ENCODE results near the gene LCN6.

The LCN6 gene

DNA sequence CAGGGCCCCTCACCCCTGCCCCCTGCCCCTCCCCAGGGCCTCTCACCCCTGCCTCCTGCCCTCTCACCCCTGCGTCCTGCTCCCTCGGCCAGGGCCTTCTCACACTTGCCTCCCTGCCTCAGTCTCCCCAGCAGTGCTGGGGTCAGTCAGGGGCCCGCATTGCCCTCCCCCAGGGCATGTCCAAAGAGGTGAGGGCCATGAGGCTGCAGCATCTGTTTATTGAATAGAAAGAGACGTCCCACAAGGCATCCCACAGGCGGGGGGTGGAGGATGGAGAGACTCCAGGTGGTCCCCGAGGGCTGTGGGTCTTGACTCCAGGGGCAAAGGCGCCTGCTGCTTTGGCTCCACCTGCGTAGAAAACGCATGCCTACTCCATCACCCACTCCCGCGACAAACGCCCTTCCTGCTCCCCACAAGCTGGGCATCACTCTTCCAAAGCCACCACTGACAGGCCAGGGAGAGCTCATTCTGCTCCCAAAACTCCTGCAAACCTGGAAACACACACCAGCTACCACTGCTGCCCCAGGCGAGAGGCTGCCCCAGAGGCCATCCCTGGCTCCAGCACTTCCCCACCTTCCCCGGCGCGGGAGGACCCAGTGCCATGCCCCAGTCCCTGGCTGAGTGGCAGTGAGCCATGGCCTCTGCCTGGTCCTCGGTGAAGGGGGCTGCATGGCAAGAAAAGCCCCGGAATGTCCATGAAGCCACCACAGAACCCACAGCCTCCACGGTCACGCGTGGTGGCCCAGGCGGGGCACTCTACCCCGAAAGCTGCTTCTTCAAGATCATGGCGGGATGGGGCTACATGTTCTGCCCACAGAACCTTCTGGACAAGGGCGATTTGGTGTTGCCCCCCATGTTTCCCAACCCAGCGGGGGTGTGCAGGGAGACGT is 11.4 kb upstream of the LCN6 start:
- DNase-seq (ENCODE audit: extremely low read depth, insufficient read length), result no peak
- TF ChIP-seq CTCF (IDR thresholded peaks at IDR 0.05; ENCODE audit: insufficient read depth, low read length, poor library complexity, severe bottlenecking), result no peak

GRCh38 chr9:136759001-136759400 is 10.7 kb upstream of the LCN6 start:
- no peak for DNase-seq (ENCODE audit: extremely low read depth, insufficient read length)
- TF ChIP-seq CTCF (IDR thresholded peaks at IDR 0.05; ENCODE audit: insufficient read depth, low read length, poor library complexity, severe bottlenecking), result no peak
- Histone ChIP-seq H3K27me3 (replicated peaks; ENCODE audit: control insufficient read depth, insufficient read depth, low read length) (no peaks in the 10 kb centered on the region), H3K4me3 (replicated peaks; ENCODE audit: low read depth, low read length) (no peak overlapping the region), H3K36me3 (ENCODE audit: control insufficient read depth, insufficient read depth, low read length) (no peaks in the 10 kb centered on the region)

More for the DNA sequence above, 11.4 kb upstream of the LCN6 start:
- no peak overlapping the region for H3K4me3 ChIP-seq (replicated peaks; ENCODE audit: low read depth, low read length)
- no peaks in the 10 kb centered on the region for H3K27me3 ChIP-seq (replicated peaks; ENCODE audit: control insufficient read depth, insufficient read depth, low read length)
- no peaks in the 10 kb centered on the region for H3K36me3 ChIP-seq (ENCODE audit: control insufficient read depth, insufficient read depth, low read length)

- no peak for TF ChIP-seq CTCF (IDR thresholded peaks at IDR 0.05; ENCODE audit: insufficient read depth, low read length, poor library complexity, severe bottlenecking)
- DNase-seq (ENCODE audit: extremely low read depth, insufficient read length), result no peak
- Histone ChIP-seq H3K27me3 (replicated peaks; ENCODE audit: control insufficient read depth, insufficient read depth, low read length) (no peaks in the 10 kb centered on the region), H3K36me3 (ENCODE audit: control insufficient read depth, insufficient read depth, low read length) (no peaks in the 10 kb centered on the region), H3K4me3 (replicated peaks; ENCODE audit: low read depth, low read length) (no peak overlapping the region)
Observed at GRCh38 chr9:136757751-136758140, 9.4 kb upstream of the LCN6 start.

- DNase-seq (ENCODE audit: extremely low read depth, insufficient read length), result no peak
- TF ChIP-seq CTCF (IDR thresholded peaks at IDR 0.05; ENCODE audit: insufficient read depth, low read length, poor library complexity, severe bottlenecking), result no peak
Observed at GRCh38 chr9:136757328-136757727, 9.0 kb upstream of the LCN6 start.

DNA sequence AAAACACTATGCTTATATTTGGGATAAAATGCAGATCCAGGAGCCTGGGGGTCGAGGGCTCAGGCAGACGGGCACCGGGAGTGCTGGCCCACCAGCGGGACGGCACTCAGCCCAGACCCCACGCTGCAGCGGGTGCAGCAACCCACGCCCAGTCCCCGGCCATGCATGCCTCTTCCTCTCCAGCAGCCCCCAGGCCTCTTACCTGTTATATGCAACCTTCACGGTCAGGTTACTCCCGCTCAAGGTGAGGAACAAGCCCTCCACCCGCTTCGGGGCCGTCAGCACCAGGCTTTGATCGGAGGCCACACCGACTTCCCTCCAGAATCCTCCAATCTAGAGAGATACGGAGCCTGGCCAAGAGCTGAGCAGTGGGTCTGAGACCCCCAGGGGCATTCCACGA is 8.5 kb upstream of the LCN6 start:
- no peak for DNase-seq (ENCODE audit: extremely low read depth, insufficient read length)
- TF ChIP-seq CTCF (IDR thresholded peaks at IDR 0.05; ENCODE audit: insufficient read depth, low read length, poor library complexity, severe bottlenecking), result no peak
- Histone ChIP-seq H3K36me3 (ENCODE audit: control insufficient read depth, insufficient read depth, low read length) (no peaks in the 10 kb centered on the region), H3K27me3 (replicated peaks; ENCODE audit: control insufficient read depth, insufficient read depth, low read length) (no peaks in the 10 kb centered on the region), H3K4me3 (replicated peaks; ENCODE audit: low read depth, low read length) (no peak overlapping the region)

More at GRCh38 chr9:136757328-136757727, 9.0 kb upstream of the LCN6 start:
- Histone ChIP-seq H3K27me3 (replicated peaks; ENCODE audit: control insufficient read depth, insufficient read depth, low read length) (no peaks in the 10 kb centered on the region), H3K36me3 (ENCODE audit: control insufficient read depth, insufficient read depth, low read length) (no peaks in the 10 kb centered on the region), H3K4me3 (replicated peaks; ENCODE audit: low read depth, low read length) (no peak overlapping the region)

Data from GM06990 (cell line).